Urinary bladder (tissue), 4 donors: ENCODE data around the gene ATXN3L. TPM values are rescaled to one million over a fixed set of nuclear protein-coding genes. Genes with fewer than 3 reads are reported as not detected.

Experiments
- DNase-seq: peaks from one replicate; pipeline ENCODE4 v3.0.0-alpha.2; 2015; ENCODE audit errors: extremely low spot score
- H3K27ac ChIP-seq: one replicate; pipeline ENCODE4 v1.5.1; 2013; ENCODE audit warnings: low read depth, mild to moderate bottlenecking, moderate library complexity
- H3K36me3 ChIP-seq: one replicate; pipeline ENCODE4 v1.6.1; 2013; ENCODE audit warnings: mild to moderate bottlenecking, moderate library complexity; ENCODE audit not compliant: insufficient read depth
- H3K4me1 ChIP-seq: one replicate; pipeline ENCODE4 v1.6.1; 2013; ENCODE audit warnings: mild to moderate bottlenecking, moderate library complexity; ENCODE audit not compliant: insufficient read depth
- H3K4me3 ChIP-seq: one replicate; pipeline ENCODE4 v1.5.1; 2013; ENCODE audit warnings: low read depth, low read length
- WGBS: extraction: QIAGEN DNeasy Blood & Tissue Kit; methylation state at CpG from one replicate; pipeline ENCODE4 v1.1.7; 2013; 5-methylcytosine and 5-hydroxymethylcytosine counted together
- polyA plus RNA-seq: library from polyadenylated mRNA; stranded (reverse); fragments of 200-250 nt; gene quantifications from one replicate; pipeline ENCODE4 v1.2.3, GENCODE V29; 2013
- total RNA-seq: library from RNA; depleted of rRNA; stranded (reverse); fragments of >200 nt; gene quantifications from one replicate; pipeline ENCODE4 v1.2.3, GENCODE V29; 2014
- donor health status: healthy with polysubstance abuse.
- donor health status: healthy.

The ATXN3L gene
- total and polyA plus RNA-seq, 2 donors, result not detected

GRCh38 chrX:13271511-13271910, 48.3 kb downstream of the ATXN3L start:
- Histone ChIP-seq H3K4me3 (no peak overlapping the region), H3K36me3 (no peaks in the 10 kb centered on the region), H3K4me1 (no peaks in the 10 kb centered on the region), H3K27ac (no peak overlapping the region)
- WGBS, result 89% methylated on average over 3 of the region's 3 CpGs
- DNase-seq, result no peak

- H3K36me3 ChIP-seq, result no peaks in the 10 kb centered on the region
- no peaks in the 10 kb centered on the region for H3K4me1 ChIP-seq
- H3K4me3 ChIP-seq, result no peak overlapping the region
- DNase-seq, result no peak
- WGBS, result 84% methylated on average over 1 of the region's 1 CpG
- H3K27ac ChIP-seq, result no peak overlapping the region
Observed at GRCh38 chrX:13270360-13270759, 49.5 kb downstream of the ATXN3L start.

DNA sequence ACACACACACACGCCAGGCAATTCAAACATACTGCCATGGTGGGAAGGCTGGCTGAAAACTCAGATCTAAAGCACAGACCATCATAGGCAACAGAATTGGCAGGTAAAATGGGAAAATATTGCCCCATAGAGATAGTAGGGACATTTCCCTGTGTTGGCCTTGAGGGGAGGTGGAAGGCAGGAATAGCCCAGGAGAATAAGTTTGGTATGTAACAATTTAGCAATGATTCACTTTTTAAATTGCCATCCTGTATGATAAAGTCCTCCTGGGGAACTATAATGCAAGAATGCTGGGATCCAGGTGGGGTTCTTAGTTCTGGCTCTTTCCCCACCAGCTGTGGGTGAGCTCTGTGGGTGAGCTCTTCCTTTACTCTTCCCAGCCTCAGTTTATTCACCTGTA, 51.0 kb downstream of the ATXN3L start:
- Histone ChIP-seq H3K4me3 (no peak overlapping the region), H3K27ac (no peak overlapping the region), H3K36me3 (no peaks in the 10 kb centered on the region), H3K4me1 (no peaks in the 10 kb centered on the region)
- WGBS, result 97% methylated on average over 1 of the region's 1 CpG
- DNase-seq, result no peak

Other genes with a start within 250 kb of the ATXN3L start
- gene EGFL6, start 249.5 kb upstream of the ATXN3L start, total RNA-seq, result 28.9 TPM
- 8.7 TPM for gene EGFL6, start 249.5 kb upstream of the ATXN3L start, polyA plus RNA-seq